ENCODE measurements around the gene ACER3. TPM values are rescaled to one million over a fixed set of nuclear protein-coding genes. Genes with fewer than 3 reads are reported as not detected.
"Not testable (repeated sequence)": the region's sequence is repeated elsewhere in the genome, so short reads cannot be mapped to it uniquely, and the experiment has no call there.

ACER3 gene
- total and polyA plus RNA-seq, 4 experiments from 2014 or later: 2.9 to 6.8 (median 5.0) TPM

GRCh38 chr11:76947800-76948199 is 87.1 kb downstream of the ACER3 start:
- no peak overlapping the region for H3K4me3 Mint-ChIP-seq
- Histone ChIP-seq H3K36me3 (ENCODE audit: insufficient read depth, low read length) (no peaks in the 10 kb centered on the region), H3K4me3 (ENCODE audit: low read length in 2 of 2) (no peak overlapping the region), H3K27ac (ENCODE audit: low read depth, low read length) (no peak overlapping the region), H3K4me1 (ENCODE audit: insufficient read depth, low read length) (no peaks in the 10 kb centered on the region), H3K9me3 (ENCODE audit: control insufficient read depth in 1 of 2, low read length in 2 of 2) (peaks cover 0 to 5% of the 10 kb centered on the region in 2 donors), H3K27me3 (ENCODE audit: insufficient read depth, low read length) (no peaks in the 10 kb centered on the region)
- CTCF ChIA-PET (ENCODE audit: partially characterized antibody): interaction anchor here (2.0 kb wide), 1 partner anchor 28 kb away, joined by 5 read pairs; no protein-coding TSS in a partner anchor
- H3K9me3 Mint-ChIP-seq: peaks cover 3 to 25% (median 19%) of the 10 kb centered on the region in 8 donors
- POLR2A ChIA-PET (ENCODE audit: partially characterized antibody): no interaction called here
- H3K36me3 Mint-ChIP-seq: peaks cover 16 to 30% of the 10 kb centered on the region in 2 donors
- intact Hi-C loops (cut with micrococcal nuclease): no loop called here
- H3K4me1 Mint-ChIP-seq: peaks cover 0 to 4% (median 0%) of the 10 kb centered on the region in 4 donors
- H3K27ac Mint-ChIP-seq: no peak overlapping the region
- no peak for DNase-seq
- no peaks in the 10 kb centered on the region for H3K27me3 Mint-ChIP-seq

- no peaks in the 10 kb centered on the region for H3K36me3 ChIP-seq (ENCODE audit: insufficient read depth, low read length)
- H3K9me3 ChIP-seq (ENCODE audit: control insufficient read depth in 1 of 2, low read length in 2 of 2): no peaks in the 10 kb centered on the region
- Mint-ChIP-seq H3K27ac (no peak overlapping the region), H3K36me3 (peaks cover 5 to 13% of the 10 kb centered on the region in 2 donors), H3K27me3 (no peaks in the 10 kb centered on the region), H3K4me3 (no peak overlapping the region), H3K4me1 (no peaks in the 10 kb centered on the region), H3K9me3 (peaks cover 0 to 2% (median 0%) of the 10 kb centered on the region in 8 donors)
- no peaks in the 10 kb centered on the region for H3K27me3 ChIP-seq (ENCODE audit: insufficient read depth, low read length)
- no peak overlapping the region for H3K27ac ChIP-seq (ENCODE audit: low read depth, low read length)
- intact Hi-C loops (cut with micrococcal nuclease): no loop called here
- POLR2A ChIA-PET (ENCODE audit: partially characterized antibody): interaction anchor here (0.6 kb wide), 1 partner anchor 882 kb away, joined by 3 read pairs; no protein-coding TSS in a partner anchor
- no peak overlapping the region for H3K4me3 ChIP-seq (ENCODE audit: low read length in 2 of 2)
- no peaks in the 10 kb centered on the region for H3K4me1 ChIP-seq (ENCODE audit: insufficient read depth, low read length)
- no peak for DNase-seq
- CTCF ChIA-PET (ENCODE audit: partially characterized antibody): no interaction called here
Measured at GRCh38 chr11:76955459-76956114, 94.9 kb downstream of the ACER3 start.

- peak overlapping the region in 2 of 8 donors; percentile 24 to 51 for H3K4me3 Mint-ChIP-seq
- H3K9me3 Mint-ChIP-seq: peaks cover 0 to 3% (median 2%) of the 10 kb centered on the region in 8 donors
- DNase-seq: peak in 1 of 5 donors; percentile 6
- H3K27ac ChIP-seq (ENCODE audit: low read depth, low read length): no peak overlapping the region
- no peak overlapping the region for H3K4me3 ChIP-seq (ENCODE audit: low read length in 2 of 2)
- H3K36me3 Mint-ChIP-seq: peaks cover 17 to 23% of the 10 kb centered on the region in 2 donors
- intact Hi-C loops (cut with micrococcal nuclease): no loop called here
- H3K36me3 ChIP-seq (ENCODE audit: insufficient read depth, low read length): no peaks in the 10 kb centered on the region
- no peaks in the 10 kb centered on the region for H3K27me3 Mint-ChIP-seq
- peak overlapping the region in 3 of 7 donors; percentile 54 to 76 (median 57) for H3K27ac Mint-ChIP-seq
- peaks cover 6% of the 10 kb centered on the region for H3K4me1 ChIP-seq (ENCODE audit: insufficient read depth, low read length)
- CTCF ChIA-PET (ENCODE audit: partially characterized antibody): interaction anchor here (0.9 kb wide), 1 partner anchor 43 kb away, joined by 3 read pairs; no protein-coding TSS in a partner anchor
- peaks cover 3 to 12% (median 6%) of the 10 kb centered on the region in 4 donors for H3K4me1 Mint-ChIP-seq
- no peaks in the 10 kb centered on the region for H3K27me3 ChIP-seq (ENCODE audit: insufficient read depth, low read length)
- POLR2A ChIA-PET (ENCODE audit: partially characterized antibody): no interaction called here
- no peaks in the 10 kb centered on the region for H3K9me3 ChIP-seq (ENCODE audit: control insufficient read depth in 1 of 2, low read length in 2 of 2)
Measured at GRCh38 chr11:76962583-76963416, 102.1 kb downstream of the ACER3 start.

- intact Hi-C loops (cut with micrococcal nuclease); H3K27me3 ChIP-seq (ENCODE audit: insufficient read depth, low read length); H3K4me3 ChIP-seq (ENCODE audit: low read length in 2 of 2); H3K9me3 Mint-ChIP-seq; H3K27me3 Mint-ChIP-seq; H3K4me3 Mint-ChIP-seq; H3K9me3 ChIP-seq (ENCODE audit: control insufficient read depth in 1 of 2, low read length in 2 of 2); H3K4me1 ChIP-seq (ENCODE audit: insufficient read depth, low read length); DNase-seq; POLR2A ChIA-PET (ENCODE audit: partially characterized antibody); H3K27ac ChIP-seq (ENCODE audit: low read depth, low read length); H3K36me3 ChIP-seq (ENCODE audit: insufficient read depth, low read length): not testable (repeated sequence)
- CTCF ChIA-PET (ENCODE audit: partially characterized antibody): interaction anchor here (0.9 kb wide), 1 partner anchor 44 kb away, joined by 3 read pairs; no protein-coding TSS in a partner anchor
- Mint-ChIP-seq H3K36me3 (peaks cover 17 to 23% of the 10 kb centered on the region in 2 donors), H3K4me1 (peaks cover 3 to 12% (median 6%) of the 10 kb centered on the region in 4 donors), H3K27ac (peak overlapping the region in 1 of 7 donors; percentile 16)
Measured at GRCh38 chr11:76963417-76964168, 102.9 kb downstream of the ACER3 start.

GRCh38 chr11:76972051-76972450 is 111.3 kb downstream of the ACER3 start:
- Histone ChIP-seq H3K27me3 (ENCODE audit: insufficient read depth, low read length) (no peaks in the 10 kb centered on the region), H3K9me3 (ENCODE audit: control insufficient read depth in 1 of 2, low read length in 2 of 2) (no peaks in the 10 kb centered on the region), H3K27ac (ENCODE audit: low read depth, low read length) (no peak overlapping the region), H3K4me3 (ENCODE audit: low read length in 2 of 2) (no peak overlapping the region), H3K4me1 (ENCODE audit: insufficient read depth, low read length) (no peaks in the 10 kb centered on the region), H3K36me3 (ENCODE audit: insufficient read depth, low read length) (no peaks in the 10 kb centered on the region)
- Mint-ChIP-seq H3K27ac (no peak overlapping the region), H3K27me3 (no peaks in the 10 kb centered on the region), H3K4me3 (no peak overlapping the region), H3K4me1 (no peaks in the 10 kb centered on the region), H3K9me3 (peaks cover 0 to 29% (median 12%) of the 10 kb centered on the region in 8 donors), H3K36me3 (peaks cover 9 to 14% of the 10 kb centered on the region in 2 donors)
- ChIA-PET POLR2A (ENCODE audit: partially characterized antibody) (no interaction called here), CTCF (ENCODE audit: partially characterized antibody) (no interaction called here)
- intact Hi-C loops (cut with micrococcal nuclease): no loop called here
- no peak for DNase-seq

GRCh38 chr11:76974179-76974891 is 113.6 kb downstream of the ACER3 start:
- intact Hi-C loops (cut with micrococcal nuclease): no loop called here
- H3K4me3 Mint-ChIP-seq: no peak overlapping the region
- H3K4me1 Mint-ChIP-seq: no peaks in the 10 kb centered on the region
- H3K27me3 Mint-ChIP-seq: no peaks in the 10 kb centered on the region
- H3K4me1 ChIP-seq (ENCODE audit: insufficient read depth, low read length): no peaks in the 10 kb centered on the region
- peaks cover 17 to 22% of the 10 kb centered on the region in 2 donors for H3K36me3 Mint-ChIP-seq
- ChIA-PET POLR2A (ENCODE audit: partially characterized antibody) (no interaction called here), CTCF (ENCODE audit: partially characterized antibody) (no interaction called here)
- H3K27ac ChIP-seq (ENCODE audit: low read depth, low read length): no peak overlapping the region
- no peaks in the 10 kb centered on the region for H3K36me3 ChIP-seq (ENCODE audit: insufficient read depth, low read length)
- no peaks in the 10 kb centered on the region for H3K9me3 ChIP-seq (ENCODE audit: control insufficient read depth in 1 of 2, low read length in 2 of 2)
- no peak overlapping the region for H3K27ac Mint-ChIP-seq
- H3K9me3 Mint-ChIP-seq: peaks cover 0 to 29% (median 12%) of the 10 kb centered on the region in 8 donors
- H3K4me3 ChIP-seq (ENCODE audit: low read length in 2 of 2): no peak overlapping the region
- DNase-seq: no peak
- no peaks in the 10 kb centered on the region for H3K27me3 ChIP-seq (ENCODE audit: insufficient read depth, low read length)

All from CD4-positive, alpha-beta memory T cell (primary cell).